ENCODE results near the gene ART3.

ART3 gene

GRCh38 chr4:76090241-76090691 lies 15.8 kb downstream of the ART3 start:
- in situ Hi-C loops (cut with HindIII; ENCODE audit: low sequenced_read_pairs) = no loop called here
- TF ChIP-seq CTCF (IDR thresholded peaks at IDR 0.05; ENCODE audit: low read depth, low read length) = no peak
- peak; percentile 22 for DNase-seq (ENCODE audit: low read depth, low spot score)
- H3K4me3 ChIP-seq (ENCODE audit: low read depth, low read length) = no peak overlapping the region

- no peak for TF ChIP-seq CTCF (IDR thresholded peaks at IDR 0.05; ENCODE audit: low read depth, low read length)
- no peak overlapping the region for H3K4me3 ChIP-seq (ENCODE audit: low read depth, low read length)
- no peak for DNase-seq (ENCODE audit: low read depth, low spot score)
- in situ Hi-C loops (cut with HindIII; ENCODE audit: low sequenced_read_pairs) = no loop called here
These were observed 16.5 kb downstream of the ART3 start for GRCh38 chr4:76091052-76091451.

- H3K4me3 ChIP-seq (ENCODE audit: low read depth, low read length) = no peak overlapping the region
- DNase-seq (ENCODE audit: low read depth, low spot score) = no peak
- in situ Hi-C loops (cut with HindIII; ENCODE audit: low sequenced_read_pairs) = no loop called here
- no peak for TF ChIP-seq CTCF (IDR thresholded peaks at IDR 0.05; ENCODE audit: low read depth, low read length)
These were observed 21.1 kb downstream of the ART3 start for GRCh38 chr4:76095568-76095967.

GRCh38 chr4:76096076-76096475 lies 21.6 kb downstream of the ART3 start:
- DNase-seq (ENCODE audit: low read depth, low spot score) = no peak
- H3K4me3 ChIP-seq (ENCODE audit: low read depth, low read length) = no peak overlapping the region
- in situ Hi-C loops (cut with HindIII; ENCODE audit: low sequenced_read_pairs) = no loop called here
- TF ChIP-seq CTCF (IDR thresholded peaks at IDR 0.05; ENCODE audit: low read depth, low read length) = no peak

GRCh38 chr4:76105652-76106051 lies 31.1 kb downstream of the ART3 start:
- in situ Hi-C loops (cut with HindIII; ENCODE audit: low sequenced_read_pairs) = no loop called here
- no peak overlapping the region for H3K4me3 ChIP-seq (ENCODE audit: low read depth, low read length)
- DNase-seq (ENCODE audit: low read depth, low spot score) = no peak
- no peak for TF ChIP-seq CTCF (IDR thresholded peaks at IDR 0.05; ENCODE audit: low read depth, low read length)

GRCh38 chr4:76106442-76106841 lies 31.9 kb downstream of the ART3 start:
- no peak overlapping the region for H3K4me3 ChIP-seq (ENCODE audit: low read depth, low read length)
- in situ Hi-C loops (cut with HindIII; ENCODE audit: low sequenced_read_pairs) = no loop called here
- no peak for TF ChIP-seq CTCF (IDR thresholded peaks at IDR 0.05; ENCODE audit: low read depth, low read length)
- no peak for DNase-seq (ENCODE audit: low read depth, low spot score)
